Lower leg skin (tissue), 3 donors: Measurements from ENCODE around the gene TRDMT1.

Experiments used
- POLR2A ChIP-seq, 2 donors: fragments of 450-650 bp; IDR thresholded peaks; one replicate each; pipeline ENCODE4 v1.6.1; 2016 to 2017; ENCODE audit warnings: antibody characterized with exemption in 2 of 2, mild to moderate bottlenecking in 1 of 2, moderate library complexity in 1 of 2
- TF ChIP-seq, protein P1 (sequence below), 3 donors: fragments of 450-650 bp; IDR thresholded peaks; one replicate each; pipeline ENCODE4 v1.5.1; 2016; ENCODE audit warnings: antibody characterized with exemption in 3 of 3, mild to moderate bottlenecking in 3 of 3, moderate library complexity in 2 of 3

DNA sequence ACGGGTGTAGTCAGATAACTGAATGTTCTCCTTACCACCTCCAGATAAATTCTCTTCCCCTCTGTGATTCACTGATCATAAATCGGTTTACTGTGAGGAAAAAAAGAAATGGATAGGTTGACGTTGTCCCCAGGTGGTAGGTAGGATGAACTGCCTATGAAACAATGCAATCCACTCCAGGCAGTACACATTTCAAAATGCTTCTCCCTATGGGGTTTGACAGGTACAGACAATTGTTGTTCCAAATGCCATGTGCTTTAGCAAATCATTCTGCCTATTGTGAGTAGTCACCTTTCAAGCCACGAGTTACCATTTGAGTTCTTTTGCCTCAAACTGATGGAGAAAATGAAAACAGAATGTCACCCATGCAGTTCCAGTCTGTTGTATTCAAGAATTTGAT is 48.3 kb upstream of the TRDMT1 start:
- TF ChIP-seq, protein P1, sequence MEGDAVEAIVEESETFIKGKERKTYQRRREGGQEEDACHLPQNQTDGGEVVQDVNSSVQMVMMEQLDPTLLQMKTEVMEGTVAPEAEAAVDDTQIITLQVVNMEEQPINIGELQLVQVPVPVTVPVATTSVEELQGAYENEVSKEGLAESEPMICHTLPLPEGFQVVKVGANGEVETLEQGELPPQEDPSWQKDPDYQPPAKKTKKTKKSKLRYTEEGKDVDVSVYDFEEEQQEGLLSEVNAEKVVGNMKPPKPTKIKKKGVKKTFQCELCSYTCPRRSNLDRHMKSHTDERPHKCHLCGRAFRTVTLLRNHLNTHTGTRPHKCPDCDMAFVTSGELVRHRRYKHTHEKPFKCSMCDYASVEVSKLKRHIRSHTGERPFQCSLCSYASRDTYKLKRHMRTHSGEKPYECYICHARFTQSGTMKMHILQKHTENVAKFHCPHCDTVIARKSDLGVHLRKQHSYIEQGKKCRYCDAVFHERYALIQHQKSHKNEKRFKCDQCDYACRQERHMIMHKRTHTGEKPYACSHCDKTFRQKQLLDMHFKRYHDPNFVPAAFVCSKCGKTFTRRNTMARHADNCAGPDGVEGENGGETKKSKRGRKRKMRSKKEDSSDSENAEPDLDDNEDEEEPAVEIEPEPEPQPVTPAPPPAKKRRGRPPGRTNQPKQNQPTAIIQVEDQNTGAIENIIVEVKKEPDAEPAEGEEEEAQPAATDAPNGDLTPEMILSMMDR (IDR thresholded peaks at IDR 0.05) = no peak
- no peak for TF ChIP-seq POLR2A (IDR thresholded peaks at IDR 0.05)
